ENCODE results near the gene CD74. TPM values are rescaled to one million over a fixed set of nuclear protein-coding genes. Genes with fewer than 3 reads are reported as not detected.

Gene CD74
- total RNA-seq, 2 experiments from 2014 or later, result 251 to 254 TPM

Other genes with a start within 250 kb of the CD74 start
- gene CDX1, start 246.1 kb downstream of the CD74 start, total RNA-seq, result not detected
- gene SLC6A7, start 222.8 kb downstream of the CD74 start, total RNA-seq, result not detected
- gene CAMK2A, start 123.1 kb downstream of the CD74 start, total RNA-seq, result not detected
- not detected for gene ARSI, start 110.0 kb downstream of the CD74 start, total RNA-seq
- gene TCOF1, start 55.2 kb downstream of the CD74 start, total RNA-seq, result 10 to 100 TPM; 91.3 to 95.0 TPM
- gene RPS14, start 36.8 kb upstream of the CD74 start, total RNA-seq, result 1,000 to 10,000 TPM; 3,748 to 3,882 TPM
- gene NDST1, start 95.2 kb upstream of the CD74 start, total RNA-seq, result 1 to 10 TPM; 2.5 to 2.6 TPM
- under 1 TPM; 0.10 to 0.14 TPM for gene SYNPO, start 227.8 kb upstream of the CD74 start, total RNA-seq
- gene MYOZ3, start 248.3 kb upstream of the CD74 start, total RNA-seq, result under 1 TPM; 0.07 to 0.21 TPM

Measured in activated CD4-positive, alpha-beta memory T cell treated with anti-CD3 and anti-CD28 coated beads for 36 hours (primary cell).